Trophoblast cell (in vitro differentiated cells and primary cell): ENCODE data around the gene ENPP7.

Experiments used
- DNase-seq, 2 donors: peaks; one replicate each; pipeline ENCODE4 v3.0.0-alpha.2; 2016
- H2AFZ ChIP-seq: 2 replicates; pipeline ENCODE4 v1.6.1; 2013; ENCODE audit warnings: low read length, moderate library complexity, mild to moderate bottlenecking; ENCODE audit not compliant: insufficient read depth, poor library complexity
- H2AK5ac ChIP-seq: 2 replicates; pipeline ENCODE4 v1.6.1; 2013; ENCODE audit warnings: mild to moderate bottlenecking, low read length
- H2BK120ac ChIP-seq: 2 replicates; pipeline ENCODE4 v1.6.1; 2013; ENCODE audit warnings: low read length, mild to moderate bottlenecking, moderate library complexity; ENCODE audit not compliant: insufficient read depth, poor library complexity
- H2BK12ac ChIP-seq: 2 replicates; pipeline ENCODE4 v1.6.1; 2013; ENCODE audit warnings: mild to moderate bottlenecking, low read length, moderate library complexity
- H2BK5ac ChIP-seq: 2 replicates; pipeline ENCODE4 v1.6.1; 2013; ENCODE audit warnings: low read length, low read depth, moderate library complexity, mild to moderate bottlenecking; ENCODE audit not compliant: poor library complexity
- H3K14ac ChIP-seq: 2 replicates; pipeline ENCODE4 v1.6.1; 2013; ENCODE audit warnings: mild to moderate bottlenecking, low read length
- H3K18ac ChIP-seq: 2 replicates; pipeline ENCODE4 v1.6.1; 2013; ENCODE audit warnings: mild to moderate bottlenecking, low read length
- H3K23ac ChIP-seq: 2 replicates; pipeline ENCODE4 v1.6.1; 2013; ENCODE audit warnings: low read length
- H3K27ac ChIP-seq: 2 replicates; pipeline ENCODE4 v1.5.1; 2013; ENCODE audit warnings: low read depth, mild to moderate bottlenecking, inconsistent platforms, low read length, moderate library complexity
- H3K27me3 ChIP-seq: 2 replicates; pipeline ENCODE4 v1.6.1; 2013; ENCODE audit warnings: inconsistent platforms, mild to moderate bottlenecking, low read length, moderate library complexity; ENCODE audit not compliant: insufficient read depth
- H3K36me3 ChIP-seq, 2 experiments: 1 replicate in 1 of 2; 2 replicates in 1 of 2; pipeline ENCODE4 v1.6.1; 2013; ENCODE audit warnings: low read length in 2 of 2, mild to moderate bottlenecking in 2 of 2, moderate library complexity in 1 of 2; ENCODE audit not compliant: insufficient read depth in 2 of 2, control insufficient read depth in 1 of 2
- H3K4ac ChIP-seq: 2 replicates; pipeline ENCODE4 v1.6.1; 2013; ENCODE audit warnings: low read depth, mild to moderate bottlenecking, low read length, moderate library complexity
- H3K4me1 ChIP-seq, 2 experiments: 1 replicate in 1 of 2; 2 replicates in 1 of 2; pipeline ENCODE4 v1.6.1; 2013; ENCODE audit warnings: low read length in 2 of 2, mild to moderate bottlenecking in 2 of 2, moderate library complexity in 1 of 2; ENCODE audit not compliant: insufficient read depth in 2 of 2, control insufficient read depth in 1 of 2
- H3K4me2 ChIP-seq: 2 replicates; pipeline ENCODE4 v1.6.1; 2013; ENCODE audit warnings: inconsistent platforms, mild to moderate bottlenecking, low read length, moderate library complexity
- H3K4me3 ChIP-seq: 2 replicates; pipeline ENCODE4 v1.5.1; 2013; ENCODE audit warnings: mild to moderate bottlenecking, low read depth, low read length, inconsistent platforms
- H3K79me1 ChIP-seq: one replicate; pipeline ENCODE4 v1.6.1; 2013; ENCODE audit warnings: low read length
- H3K79me2 ChIP-seq: 2 replicates; pipeline ENCODE4 v1.6.1; 2013; ENCODE audit warnings: low read length, mild to moderate bottlenecking; ENCODE audit not compliant: control insufficient read depth, insufficient read depth, poor library complexity
- H3K9ac ChIP-seq: 2 replicates; pipeline ENCODE4 v1.6.1; 2013; ENCODE audit warnings: mild to moderate bottlenecking, low read length
- H3K9me3 ChIP-seq: 2 replicates; pipeline ENCODE4 v1.6.1; 2013; ENCODE audit warnings: low read depth, mild to moderate bottlenecking, control low read depth, inconsistent platforms, low read length; ENCODE audit not compliant: insufficient read depth
- H4K12ac ChIP-seq: 2 replicates; pipeline ENCODE4 v1.6.1; 2013; ENCODE audit warnings: low read depth, mild to moderate bottlenecking, low read length, moderate library complexity
- H4K8ac ChIP-seq: 2 replicates; pipeline ENCODE4 v1.6.1; 2013; ENCODE audit warnings: low read depth, mild to moderate bottlenecking, low read length, moderate library complexity
- H4K91ac ChIP-seq: one replicate; pipeline ENCODE4 v1.6.1; 2013; ENCODE audit warnings: low read depth, mild to moderate bottlenecking, low read length, moderate library complexity
- WGBS: extraction: QIAGEN DNeasy Blood & Tissue Kit; methylation state at CpG from one replicate; pipeline ENCODE4 v1.1.7; 2013; ENCODE audit warnings: missing lambda C conversion rate; ENCODE audit not compliant: insufficient read length, insufficient coverage; ENCODE audit errors: extremely low coverage; 5-methylcytosine and 5-hydroxymethylcytosine counted together

ENPP7 gene

GRCh38 chr17:79785017-79785899 lies 54.5 kb downstream of the ENPP7 start:
- Histone ChIP-seq H3K4me1 (peaks cover 0 to 5% of the 10 kb centered on the region in 2 experiments), H3K9me3 (peaks cover 2% of the 10 kb centered on the region), H4K91ac (no peak overlapping the region), H2BK12ac (no peak overlapping the region), H3K14ac (no peak overlapping the region), H3K36me3 (peaks cover 35 to 46% of the 10 kb centered on the region in 2 experiments), H2AK5ac (no peak overlapping the region), H3K18ac (no peak overlapping the region), H4K8ac (no peak overlapping the region), H3K27me3 (peaks cover 18% of the 10 kb centered on the region), H2BK5ac (no peak overlapping the region), H3K4ac (no peak overlapping the region), H3K79me2 (no peaks in the 10 kb centered on the region), H3K4me2 (no peak overlapping the region), H3K4me3 (no peak overlapping the region), H3K27ac (no peak overlapping the region), H4K12ac (no peak overlapping the region), H2AFZ (no peak overlapping the region), H3K23ac (no peak overlapping the region), H3K9ac (no peak overlapping the region), H3K79me1 (no peaks in the 10 kb centered on the region), H2BK120ac (no peak overlapping the region)
- no CpG with 5 or more reads among the region's 17 CpGs for WGBS
- DNase-seq = no peak

GRCh38 chr17:79785900-79786810 lies 55.4 kb downstream of the ENPP7 start:
- no peak overlapping the region for H3K9ac ChIP-seq
- peaks cover 10% of the 10 kb centered on the region for H3K9me3 ChIP-seq
- no peak overlapping the region for H3K14ac ChIP-seq
- no peaks in the 10 kb centered on the region for H3K79me1 ChIP-seq
- no peak overlapping the region for H2AK5ac ChIP-seq
- H4K12ac ChIP-seq = no peak overlapping the region
- H4K8ac ChIP-seq = no peak overlapping the region
- no CpG with 5 or more reads among the region's 15 CpGs for WGBS
- no peak overlapping the region for H2BK120ac ChIP-seq
- no peak for DNase-seq
- peaks cover 34 to 43% of the 10 kb centered on the region in 2 experiments for H3K36me3 ChIP-seq
- H3K4me2 ChIP-seq = no peak overlapping the region
- H3K27me3 ChIP-seq = peaks cover 27% of the 10 kb centered on the region
- no peak overlapping the region for H2AFZ ChIP-seq
- H3K4me3 ChIP-seq = no peak overlapping the region
- no peak overlapping the region for H3K18ac ChIP-seq
- no peak overlapping the region for H2BK12ac ChIP-seq
- H3K27ac ChIP-seq = no peak overlapping the region
- H3K4ac ChIP-seq = no peak overlapping the region
- H3K23ac ChIP-seq = no peak overlapping the region
- peaks cover 0 to 5% of the 10 kb centered on the region in 2 experiments for H3K4me1 ChIP-seq
- no peaks in the 10 kb centered on the region for H3K79me2 ChIP-seq
- no peak overlapping the region for H2BK5ac ChIP-seq
- no peak overlapping the region for H4K91ac ChIP-seq

GRCh38 chr17:79786930-79787643 lies 56.3 kb downstream of the ENPP7 start:
- H2BK120ac ChIP-seq = no peak overlapping the region
- peaks cover 30 to 35% of the 10 kb centered on the region in 2 experiments for H3K36me3 ChIP-seq
- H3K27ac ChIP-seq = no peak overlapping the region
- no peak for DNase-seq
- H3K9ac ChIP-seq = no peak overlapping the region
- no peak overlapping the region for H3K4me2 ChIP-seq
- no peaks in the 10 kb centered on the region for H3K79me2 ChIP-seq
- H2AFZ ChIP-seq = no peak overlapping the region
- H3K14ac ChIP-seq = no peak overlapping the region
- H3K4me1 ChIP-seq = peaks cover 0 to 5% of the 10 kb centered on the region in 2 experiments
- no peak overlapping the region for H4K12ac ChIP-seq
- H3K4ac ChIP-seq = no peak overlapping the region
- peaks cover 36% of the 10 kb centered on the region for H3K27me3 ChIP-seq
- WGBS = no CpG with 5 or more reads among the region's 12 CpGs
- peaks cover 10% of the 10 kb centered on the region for H3K9me3 ChIP-seq
- H2BK5ac ChIP-seq = no peak overlapping the region
- H2AK5ac ChIP-seq = no peak overlapping the region
- no peak overlapping the region for H3K4me3 ChIP-seq
- no peak overlapping the region for H3K23ac ChIP-seq
- no peak overlapping the region for H4K8ac ChIP-seq
- H3K18ac ChIP-seq = no peak overlapping the region
- H3K79me1 ChIP-seq = no peaks in the 10 kb centered on the region
- no peak overlapping the region for H4K91ac ChIP-seq
- no peak overlapping the region for H2BK12ac ChIP-seq

- H3K4me3 ChIP-seq = no peak overlapping the region
- H2BK12ac ChIP-seq = no peak overlapping the region
- no peak overlapping the region for H4K8ac ChIP-seq
- no peak overlapping the region for H3K27ac ChIP-seq
- H3K9ac ChIP-seq = no peak overlapping the region
- peaks cover 4 to 8% of the 10 kb centered on the region in 2 experiments for H3K4me1 ChIP-seq
- no peak overlapping the region for H3K18ac ChIP-seq
- no peak overlapping the region for H3K23ac ChIP-seq
- no peak overlapping the region for H4K12ac ChIP-seq
- peaks cover 5% of the 10 kb centered on the region for H3K79me1 ChIP-seq
- WGBS = no CpG with 5 or more reads among the region's 5 CpGs
- H2AK5ac ChIP-seq = no peak overlapping the region
- DNase-seq = no peak
- H2BK120ac ChIP-seq = no peak overlapping the region
- peaks cover 19 to 24% of the 10 kb centered on the region in 2 experiments for H3K36me3 ChIP-seq
- no peak overlapping the region for H3K14ac ChIP-seq
- H3K9me3 ChIP-seq = peaks cover 10% of the 10 kb centered on the region
- peaks cover 49% of the 10 kb centered on the region for H3K27me3 ChIP-seq
- no peak overlapping the region for H3K4ac ChIP-seq
- no peaks in the 10 kb centered on the region for H3K79me2 ChIP-seq
- no peak overlapping the region for H2BK5ac ChIP-seq
- no peak overlapping the region for H4K91ac ChIP-seq
- no peak overlapping the region for H3K4me2 ChIP-seq
- no peak overlapping the region for H2AFZ ChIP-seq
These were observed 57.7 kb downstream of the ENPP7 start for GRCh38 chr17:79788455-79788854.
